PC-9 (cell line): ENCODE data around the gene ALG5. TPM values are rescaled to one million over a fixed set of nuclear protein-coding genes. Genes with fewer than 3 reads are reported as not detected.

Source experiments
- BruUV-seq: library from RNA; stranded (reverse); fragments of 400-500 nt; replicated peaks from 2 replicates; lab custom pipeline; 2021; lab: Mats Ljungman, UMichigan
- CTCF ChIA-PET: fragments of 300-600 bp; sonication (Branson Sonifier 250); formaldehyde crosslinking; loops from one replicate; lab custom pipeline; 2022; ENCODE audit warnings: antibody characterized with exemption; lab: Charles Lee
- POLR2A ChIA-PET: fragments of 300-600 bp; sonication (Branson Sonifier 250); formaldehyde crosslinking; loops from one replicate; lab custom pipeline; 2022; ENCODE audit warnings: antibody characterized with exemption; ENCODE audit not compliant: unreplicated experiment; lab: Charles Lee
- DNase-seq, 2 experiments: peaks; one replicate each; pipeline versions ENCODE4 v3.0.0 to v3.0.0-alpha.2; 2015 to 2022; ENCODE audit warnings: mixed read lengths in 1 of 2
- H2AFZ ChIP-seq: fragments of 200-600 bp; sonication (generic); 2 replicates; pipeline ENCODE4 v1.8.1; 2017; ENCODE audit warnings: antibody characterized with exemption
- H3F3A ChIP-seq: fragments of 200-600 bp; sonication (generic); 2 replicates; pipeline ENCODE4 v1.8.1; 2017; ENCODE audit warnings: antibody characterized with exemption, mild to moderate bottlenecking, low read depth; ENCODE audit not compliant: insufficient read depth
- H3K27ac ChIP-seq: fragments of 200-600 bp; sonication (generic); 2 replicates; pipeline ENCODE4 v1.6.1; 2016; ENCODE audit warnings: mixed run types
- H3K27me3 ChIP-seq: fragments of 200-600 bp; sonication (generic); 2 replicates; pipeline ENCODE4 v1.6.1; 2016; ENCODE audit warnings: low read depth, mixed run types; ENCODE audit not compliant: insufficient read depth
- H3K36me3 ChIP-seq: fragments of 200-600 bp; sonication (generic); 2 replicates; pipeline ENCODE4 v1.6.1; 2016; ENCODE audit warnings: low read depth, mixed run types
- H3K4me1 ChIP-seq: fragments of 200-600 bp; sonication (generic); replicated peaks from 2 replicates; pipeline ENCODE4 v1.6.1; 2016; ENCODE audit warnings: mixed run types; ENCODE audit not compliant: insufficient read depth
- H3K4me2 ChIP-seq: fragments of 200-600 bp; sonication (generic); 2 replicates; pipeline ENCODE4 v1.6.1; 2017; ENCODE audit warnings: mixed run types
- H3K4me3 ChIP-seq: fragments of 200-600 bp; sonication (generic); 2 replicates; pipeline ENCODE4 v1.6.1; 2016; ENCODE audit warnings: mixed run types
- H3K79me2 ChIP-seq: fragments of 200-600 bp; sonication (generic); 2 replicates; pipeline ENCODE4 v1.6.1; 2017; ENCODE audit warnings: low read depth, mixed run types
- H3K9me2 ChIP-seq: fragments of 200-600 bp; sonication (generic); 2 replicates; pipeline ENCODE4 v1.8.1; 2017; ENCODE audit warnings: mild to moderate bottlenecking; ENCODE audit not compliant: insufficient read depth
- H3K9me3 ChIP-seq: fragments of 200-600 bp; sonication (generic); 2 replicates; pipeline ENCODE4 v1.8.1; 2016; ENCODE audit warnings: low read depth; ENCODE audit not compliant: insufficient read depth
- H4K20me1 ChIP-seq: fragments of 200-600 bp; sonication (generic); 2 replicates; pipeline ENCODE4 v1.8.1; 2017; ENCODE audit not compliant: insufficient read depth
- CTCF ChIP-seq: fragments of 200-600 bp; sonication (generic); conservative IDR thresholded peaks from 2 replicates; pipeline ENCODE4 v1.6.1; 2017; ENCODE audit warnings: mixed run types, antibody characterized with exemption, mild to moderate bottlenecking, moderate library complexity
- EZH2 ChIP-seq: fragments of 200-600 bp; sonication (generic); IDR thresholded peaks from 2 replicates; pipeline ENCODE4 v1.8.0; 2017; ENCODE audit warnings: antibody characterized with exemption, low read depth
- intact Hi-C: fragments of 100-400 bp; cut with micrococcal nuclease; formaldehyde crosslinking; loops from one replicate; pipeline ENCODE4 v1.10.0; 2022; ENCODE audit not compliant: unreplicated experiment
- total RNA-seq: library from RNA; stranded (reverse); gene quantifications from 2 replicates; pipeline ENCODE4 v1.2.3, GENCODE V29; 2021

ALG5 gene
- total RNA-seq, 1 experiment from 2014 or later = 18.8 TPM

GRCh38 chr13:36997716-36998427 is 1.3 kb downstream of the ALG5 start:
- CTCF ChIA-PET = no interaction called here
- H3K79me2 ChIP-seq = peaks cover 63% of the 10 kb centered on the region
- H3K27ac ChIP-seq = peak overlapping the region; percentile 63; the same call in 1 of the 2 replicates

GRCh38 chr13:36992362-36992761 is 6.8 kb downstream of the ALG5 start:
- Histone ChIP-seq H3K27me3 (no peaks in the 10 kb centered on the region), H3F3A (no peaks in the 10 kb centered on the region), H3K36me3 (peaks cover 47% of the 10 kb centered on the region), H2AFZ (no peak overlapping the region), H3K9me3 (no peaks in the 10 kb centered on the region), H4K20me1 (peaks cover 4% of the 10 kb centered on the region; the same call in 1 of the 2 replicates), H3K9me2 (no peaks in the 10 kb centered on the region), H3K4me3 (no peak overlapping the region), H3K4me2 (no peak overlapping the region), H3K27ac (no peak overlapping the region), H3K79me2 (peaks cover 24% of the 10 kb centered on the region), H3K4me1 (no peaks in the 10 kb centered on the region)
- intact Hi-C loops = no loop called here
- no TSS peak for BruUV-seq
- DNase-seq = no peak
- ChIA-PET CTCF (interaction anchor here (0.5 to 0.6 kb wide), 2 partner anchors 597 to 684 kb away, joined by 3 to 4 read pairs; no protein-coding TSS in a partner anchor), POLR2A (no interaction called here)
- TF ChIP-seq EZH2 = no peak

More at GRCh38 chr13:36997716-36998427, 1.3 kb downstream of the ALG5 start:
- intact Hi-C loops = loop anchor here (5.0 kb wide), 1 partner anchor 604 kb away; no protein-coding TSS in a partner anchor
- Histone ChIP-seq H4K20me1 (peaks cover 4% of the 10 kb centered on the region; the same call in 1 of the 2 replicates), H3K4me2 (peak overlapping the region; percentile 85), H3K9me3 (no peaks in the 10 kb centered on the region), H3F3A (peaks cover 5% of the 10 kb centered on the region), H3K4me3 (peak overlapping the region; percentile 98), H3K36me3 (peaks cover 13% of the 10 kb centered on the region), H3K4me1 (peaks cover 6% of the 10 kb centered on the region; the same call in 1 of the 2 replicates), H3K27me3 (no peaks in the 10 kb centered on the region), H2AFZ (no peak overlapping the region; the same call in 1 of the 2 replicates), H3K9me2 (no peaks in the 10 kb centered on the region)
- no peak for DNase-seq
- TF ChIP-seq CTCF = no peak
- TF ChIP-seq EZH2 = no peak
- POLR2A ChIA-PET = no interaction called here
- BruUV-seq = no TSS peak

GRCh38 chr13:36986462-36987240 is 12.5 kb downstream of the ALG5 start:
- no peak overlapping the region for H3K27ac ChIP-seq
- ChIA-PET CTCF (no interaction called here), POLR2A (no interaction called here)
- no peaks in the 10 kb centered on the region for H4K20me1 ChIP-seq
- intact Hi-C loops = no loop called here
- no peak overlapping the region for H2AFZ ChIP-seq
- H3K4me2 ChIP-seq = no peak overlapping the region
- no peak for DNase-seq
- no peaks in the 10 kb centered on the region for H3K4me1 ChIP-seq
- no peaks in the 10 kb centered on the region for H3K27me3 ChIP-seq
- no peaks in the 10 kb centered on the region for H3K9me3 ChIP-seq
- no peak overlapping the region for H3K4me3 ChIP-seq
- no peaks in the 10 kb centered on the region; the same call in 1 of the 2 replicates for H3F3A ChIP-seq
- TF ChIP-seq EZH2 = no peak
- no peak for TF ChIP-seq CTCF
- peaks cover 53% of the 10 kb centered on the region for H3K36me3 ChIP-seq
- BruUV-seq = no TSS peak
- H3K9me2 ChIP-seq = no peaks in the 10 kb centered on the region
- H3K79me2 ChIP-seq = no peaks in the 10 kb centered on the region
